ENCODE data around the gene FAM177B. TPM values are rescaled to one million over a fixed set of nuclear protein-coding genes. Genes with fewer than 3 reads are reported as not detected.

Gene FAM177B
- total and polyA plus RNA-seq, 4 donors: 0.10 to 0.54 (median 0.27) TPM; not detected in 1

GRCh38 chr1:222750651-222751050 lies 13.6 kb downstream of the FAM177B start:
- no peak for TF ChIP-seq CTCF (IDR thresholded peaks at IDR 0.05; ENCODE audit: control extremely low read depth, extremely low read depth)
- Histone ChIP-seq H3K9ac (ENCODE audit: insufficient read depth in 1 of 2, low read length in 2 of 2) (no peak overlapping the region), H3K27me3 (ENCODE audit: control insufficient read depth in 3 of 3, insufficient read depth in 3 of 3, low read length in 2 of 3) (no peaks in the 10 kb centered on the region), H3K27ac (ENCODE audit: low read depth in 1 of 2, low read length in 1 of 2) (no peak overlapping the region), H3K4me3 (no peak overlapping the region), H3K36me3 (ENCODE audit: control insufficient read depth in 4 of 4, insufficient read depth in 4 of 4, low read length in 4 of 4) (no peaks in the 10 kb centered on the region), H3K9me3 (ENCODE audit: control insufficient read depth in 4 of 4, insufficient read depth in 3 of 4, low read length in 3 of 4) (no peaks in the 10 kb centered on the region), H3K4me1 (ENCODE audit: control insufficient read depth in 5 of 5, insufficient read depth in 5 of 5, low read length in 5 of 5) (no peaks in the 10 kb centered on the region)
- DNase-seq (no peak), ATAC-seq (ENCODE audit: insufficient read depth, low FRiP score) (no peak)
- 95 to 100% methylated on average over 1 of the region's 1 CpG for WGBS, 2 donors

GRCh38 chr1:222751255-222751654 lies 14.3 kb downstream of the FAM177B start:
- H3K27ac ChIP-seq (ENCODE audit: low read depth in 1 of 2, low read length in 1 of 2): no peak overlapping the region
- no peaks in the 10 kb centered on the region for H3K36me3 ChIP-seq (ENCODE audit: control insufficient read depth in 4 of 4, insufficient read depth in 4 of 4, low read length in 4 of 4)
- no peaks in the 10 kb centered on the region for H3K4me1 ChIP-seq (ENCODE audit: control insufficient read depth in 5 of 5, insufficient read depth in 5 of 5, low read length in 5 of 5)
- 90 to 99% methylated on average over 3 of the region's 3 CpGs for WGBS, 2 donors
- TF ChIP-seq CTCF (IDR thresholded peaks at IDR 0.05; ENCODE audit: control extremely low read depth, extremely low read depth): no peak
- no peak overlapping the region for H3K9ac ChIP-seq (ENCODE audit: insufficient read depth in 1 of 2, low read length in 2 of 2)
- no peak overlapping the region for H3K4me3 ChIP-seq
- H3K27me3 ChIP-seq (ENCODE audit: control insufficient read depth in 3 of 3, insufficient read depth in 3 of 3, low read length in 2 of 3): no peaks in the 10 kb centered on the region
- H3K9me3 ChIP-seq (ENCODE audit: control insufficient read depth in 4 of 4, insufficient read depth in 3 of 4, low read length in 3 of 4): no peaks in the 10 kb centered on the region
- DNase-seq (no peak), ATAC-seq (ENCODE audit: insufficient read depth, low FRiP score) (no peak)

GRCh38 chr1:222754366-222755139 lies 17.6 kb downstream of the FAM177B start:
- Histone ChIP-seq H3K9ac (ENCODE audit: insufficient read depth in 1 of 2, low read length in 2 of 2) (no peak overlapping the region), H3K4me3 (no peak overlapping the region), H3K27me3 (ENCODE audit: control insufficient read depth in 3 of 3, insufficient read depth in 3 of 3, low read length in 2 of 3) (no peaks in the 10 kb centered on the region), H3K27ac (ENCODE audit: low read depth in 1 of 2, low read length in 1 of 2) (no peak overlapping the region), H3K4me1 (ENCODE audit: control insufficient read depth in 5 of 5, insufficient read depth in 5 of 5, low read length in 5 of 5) (peaks cover 0 to 4% (median 0%) of the 10 kb centered on the region in 5 donors), H3K36me3 (ENCODE audit: control insufficient read depth in 4 of 4, insufficient read depth in 4 of 4, low read length in 4 of 4) (no peaks in the 10 kb centered on the region), H3K9me3 (ENCODE audit: control insufficient read depth in 4 of 4, insufficient read depth in 3 of 4, low read length in 3 of 4) (no peaks in the 10 kb centered on the region)
- ATAC-seq (ENCODE audit: insufficient read depth, low FRiP score) (no peak), DNase-seq (no peak)
- TF ChIP-seq CTCF (IDR thresholded peaks at IDR 0.05; ENCODE audit: control extremely low read depth, extremely low read depth): no peak
- WGBS, 2 donors: 61 to 80% methylated on average over 10 of the region's 10 CpGs
